ENCODE data around the gene KCTD20.
A peak's percentile ranks its signal among the peaks of the same experiment; 100 is the strongest.

KCTD20 gene

GRCh38 chr6:36506611-36507010 lies 63.8 kb downstream of the KCTD20 start:
- no peak overlapping the region for H3K27ac ChIP-seq
- ChIA-PET CTCF (no interaction called here), POLR2A (ENCODE audit: low non-redundant PET) (no interaction called here)
- no peak for TF ChIP-seq CTCF (conservative IDR thresholded peaks at IDR 0.05; ENCODE audit: low read depth)
- DNase-seq (ENCODE audit: low spot score): no peak

GRCh38 chr6:36508532-36508931 lies 65.7 kb downstream of the KCTD20 start:
- TF ChIP-seq CTCF (conservative IDR thresholded peaks at IDR 0.05; ENCODE audit: low read depth): no peak
- CTCF ChIA-PET: no interaction called here
- POLR2A ChIA-PET (ENCODE audit: low non-redundant PET): no interaction called here
- H3K27ac ChIP-seq: no peak overlapping the region
- DNase-seq (ENCODE audit: low spot score): no peak

- ChIA-PET CTCF (no interaction called here), POLR2A (ENCODE audit: low non-redundant PET) (no interaction called here)
- no peak overlapping the region for H3K27ac ChIP-seq
- no peak for TF ChIP-seq CTCF (conservative IDR thresholded peaks at IDR 0.05; ENCODE audit: low read depth)
- DNase-seq (ENCODE audit: low spot score): no peak
Observed at GRCh38 chr6:36510365-36510764, 67.6 kb downstream of the KCTD20 start.

- ChIA-PET CTCF (interaction anchor here (0.7 kb wide), 1 partner anchor 1496 kb away, joined by 6 read pairs; no protein-coding TSS in a partner anchor), POLR2A (ENCODE audit: low non-redundant PET) (interaction anchor here (0.6 kb wide), 2 partner anchors 172 to 574 kb away, joined by 8 read pairs; no protein-coding TSS in a partner anchor)
- H3K27ac ChIP-seq: no peak overlapping the region
- no peak for TF ChIP-seq CTCF (conservative IDR thresholded peaks at IDR 0.05; ENCODE audit: low read depth)
- peak; percentile 25 for DNase-seq (ENCODE audit: low spot score)
Observed at GRCh38 chr6:36514554-36515456, 72.0 kb downstream of the KCTD20 start.

- no peak for TF ChIP-seq CTCF (conservative IDR thresholded peaks at IDR 0.05; ENCODE audit: low read depth)
- ChIA-PET POLR2A (ENCODE audit: low non-redundant PET) (interaction anchor here (0.6 to 0.7 kb wide), 2 partner anchors 26 to 74 kb away, joined by 4 read pairs; no protein-coding TSS in a partner anchor), CTCF (no interaction called here)
- H3K27ac ChIP-seq: no peak overlapping the region
- no peak for DNase-seq (ENCODE audit: low spot score)
Observed at GRCh38 chr6:36515844-36516243, 73.0 kb downstream of the KCTD20 start.

GRCh38 chr6:36516559-36516958 lies 73.8 kb downstream of the KCTD20 start:
- POLR2A ChIA-PET (ENCODE audit: low non-redundant PET): no interaction called here

More at GRCh38 chr6:36516559-36516958, 73.8 kb downstream of the KCTD20 start:
- H3K27ac ChIP-seq: no peak overlapping the region
- DNase-seq (ENCODE audit: low spot score): no peak
- no peak for TF ChIP-seq CTCF (conservative IDR thresholded peaks at IDR 0.05; ENCODE audit: low read depth)
- CTCF ChIA-PET: no interaction called here
